ENCODE results near the gene FEZF1.

The FEZF1 gene

GRCh38 chr7:122315507-122316466 lies 11.2 kb upstream of the FEZF1 start:
- H3K9me3 Mint-ChIP-seq: peaks cover 21% of the 10 kb centered on the region
- ATAC-seq (replicated peaks; ENCODE audit: extremely low read depth, poor library complexity, severe bottlenecking) (no peak), DNase-seq (ENCODE audit: low spot score in 2 of 2) (no peak)
- peaks cover 54% of the 10 kb centered on the region for H3K27me3 Mint-ChIP-seq
- no peak overlapping the region for H3K27ac Mint-ChIP-seq (ENCODE audit: low read depth)
- no peaks in the 10 kb centered on the region for H3K36me3 Mint-ChIP-seq (ENCODE audit: insufficient read depth)
- H3K4me1 Mint-ChIP-seq: no peaks in the 10 kb centered on the region
- H3K4me3 Mint-ChIP-seq: no peak overlapping the region

DNA sequence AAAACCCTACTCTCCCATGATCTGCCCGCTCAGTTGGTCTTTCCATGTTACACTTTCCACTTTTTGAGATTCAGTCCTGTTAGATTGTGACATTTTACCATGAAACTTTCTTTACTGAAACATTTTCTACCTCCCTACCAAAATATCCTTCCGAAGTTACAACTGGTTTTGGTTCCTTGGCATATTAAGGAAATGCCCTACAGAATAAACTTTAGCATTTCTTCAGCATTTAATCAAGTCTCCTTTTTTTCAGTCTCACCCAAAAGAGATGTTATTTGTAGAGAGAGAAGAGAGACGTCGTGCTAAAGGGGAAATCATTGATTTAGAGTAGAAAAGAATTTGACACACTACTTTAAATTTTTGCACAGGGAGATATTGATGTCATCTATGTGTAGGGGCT lies 9.7 kb upstream of the FEZF1 start:
- ATAC-seq (replicated peaks; ENCODE audit: extremely low read depth, poor library complexity, severe bottlenecking) (no peak), DNase-seq (ENCODE audit: low spot score in 2 of 2) (no peak)
- Mint-ChIP-seq H3K9me3 (peaks cover 17% of the 10 kb centered on the region), H3K36me3 (ENCODE audit: insufficient read depth) (no peaks in the 10 kb centered on the region), H3K4me1 (no peaks in the 10 kb centered on the region), H3K4me3 (no peak overlapping the region), H3K27ac (ENCODE audit: low read depth) (no peak overlapping the region), H3K27me3 (peaks cover 63% of the 10 kb centered on the region)

DNA sequence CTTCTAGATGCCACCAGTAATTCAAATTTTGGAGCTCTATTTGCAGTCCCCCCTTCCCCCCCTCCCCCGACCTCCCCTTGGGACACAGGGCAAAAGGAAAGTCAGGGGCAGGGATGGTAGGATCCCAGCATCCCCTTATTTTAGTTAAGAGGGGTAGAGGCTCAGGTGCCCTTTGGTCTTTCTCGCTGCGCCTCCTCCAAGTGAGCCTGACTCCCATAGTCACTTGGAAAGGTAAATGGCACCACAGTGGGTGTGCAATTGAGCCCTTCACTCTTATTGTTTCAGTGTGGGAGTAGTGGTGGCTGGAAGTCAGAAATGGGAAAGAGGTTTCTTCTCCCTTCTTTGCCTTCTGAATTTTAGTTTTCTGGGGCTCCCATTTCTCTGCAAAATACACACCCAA lies 8.2 kb upstream of the FEZF1 start:
- Mint-ChIP-seq H3K27ac (ENCODE audit: low read depth) (no peak overlapping the region), H3K27me3 (peaks cover 73% of the 10 kb centered on the region), H3K4me3 (no peak overlapping the region), H3K4me1 (no peaks in the 10 kb centered on the region), H3K36me3 (ENCODE audit: insufficient read depth) (no peaks in the 10 kb centered on the region), H3K9me3 (peaks cover 23% of the 10 kb centered on the region)
- DNase-seq (ENCODE audit: low spot score in 2 of 2): no peak
- ATAC-seq (replicated peaks; ENCODE audit: extremely low read depth, poor library complexity, severe bottlenecking): no peak

DNA sequence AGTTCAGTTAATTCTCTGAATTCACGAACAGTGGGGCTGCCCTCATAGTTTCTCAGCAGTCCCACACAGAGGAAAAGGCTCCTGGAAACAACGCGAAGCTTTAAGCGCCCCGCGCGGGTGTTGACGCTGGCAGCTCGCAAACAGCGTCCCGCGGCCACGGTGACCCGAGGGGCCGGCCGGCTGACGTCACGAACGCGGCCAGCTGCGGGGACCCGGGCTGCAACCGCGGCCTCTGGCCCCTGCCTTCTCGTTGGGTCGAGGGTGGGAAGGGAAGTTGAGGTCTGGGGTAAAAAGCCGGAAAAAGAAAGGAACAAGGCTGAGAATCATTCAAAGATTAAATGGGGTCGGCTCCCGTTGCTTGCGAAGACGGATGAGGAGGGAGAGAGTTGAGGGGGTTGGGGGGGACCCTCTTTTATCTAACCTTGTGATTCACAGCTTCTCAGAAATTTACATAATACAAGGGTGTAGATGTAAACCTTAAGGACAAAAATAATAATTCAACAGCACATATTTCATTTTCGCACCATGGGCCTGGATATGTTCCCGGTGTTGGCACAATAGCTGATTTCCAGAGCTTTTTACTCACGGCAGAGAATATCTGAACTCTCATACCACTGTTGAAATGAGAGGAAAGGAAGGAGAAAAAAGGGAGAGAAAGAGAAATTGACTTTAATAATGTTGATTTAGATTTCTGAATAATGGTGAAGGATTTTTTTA lies 7.3 kb upstream of the FEZF1 start:
- H3K27me3 Mint-ChIP-seq: peaks cover 78% of the 10 kb centered on the region

DNA sequence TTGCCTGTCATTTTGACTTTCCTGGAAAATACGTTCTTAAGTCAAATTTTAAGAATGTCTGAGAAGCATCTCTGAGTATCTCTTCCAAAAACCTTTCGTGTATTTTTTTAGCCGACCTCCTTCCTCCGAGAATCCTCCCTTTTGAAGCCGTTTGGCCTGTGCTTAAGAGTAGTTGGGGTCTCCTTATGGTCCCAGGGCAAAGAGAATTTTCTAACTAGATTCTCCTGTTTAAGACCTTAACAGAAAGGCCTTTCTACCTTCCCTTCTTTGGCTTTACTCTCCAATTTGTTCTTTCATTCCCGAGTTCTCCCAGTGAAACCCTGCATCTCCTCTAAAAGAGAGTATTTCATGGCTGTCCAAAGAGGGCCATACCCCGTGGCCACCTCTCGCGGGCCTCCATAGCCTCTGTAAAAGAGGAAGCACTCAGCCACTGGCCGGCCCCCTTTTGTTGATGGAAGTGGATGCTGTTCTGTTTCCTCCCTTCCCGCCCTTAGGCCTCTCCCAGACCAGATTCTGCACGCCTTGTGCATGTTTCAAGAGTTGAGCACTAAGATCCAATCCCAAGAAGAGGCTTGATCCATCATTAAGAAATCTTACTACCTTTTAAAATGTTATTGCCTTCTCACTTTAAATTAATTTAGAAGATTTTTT lies 6.6 kb upstream of the FEZF1 start:
- Mint-ChIP-seq H3K4me1 (no peaks in the 10 kb centered on the region), H3K9me3 (peaks cover 23% of the 10 kb centered on the region), H3K4me3 (no peak overlapping the region), H3K36me3 (ENCODE audit: insufficient read depth) (no peaks in the 10 kb centered on the region), H3K27ac (ENCODE audit: low read depth) (no peak overlapping the region), H3K27me3 (peaks cover 78% of the 10 kb centered on the region)
- ATAC-seq (replicated peaks; ENCODE audit: extremely low read depth, poor library complexity, severe bottlenecking) (no peak), DNase-seq (ENCODE audit: low spot score in 2 of 2) (no peak)

More for the DNA sequence above, 7.3 kb upstream of the FEZF1 start:
- Mint-ChIP-seq H3K9me3 (peaks cover 23% of the 10 kb centered on the region), H3K4me1 (no peaks in the 10 kb centered on the region), H3K4me3 (no peak overlapping the region), H3K27ac (ENCODE audit: low read depth) (no peak overlapping the region), H3K36me3 (ENCODE audit: insufficient read depth) (no peaks in the 10 kb centered on the region)
- DNase-seq (ENCODE audit: low spot score in 2 of 2) (no peak), ATAC-seq (replicated peaks; ENCODE audit: extremely low read depth, poor library complexity, severe bottlenecking) (no peak)

DNA sequence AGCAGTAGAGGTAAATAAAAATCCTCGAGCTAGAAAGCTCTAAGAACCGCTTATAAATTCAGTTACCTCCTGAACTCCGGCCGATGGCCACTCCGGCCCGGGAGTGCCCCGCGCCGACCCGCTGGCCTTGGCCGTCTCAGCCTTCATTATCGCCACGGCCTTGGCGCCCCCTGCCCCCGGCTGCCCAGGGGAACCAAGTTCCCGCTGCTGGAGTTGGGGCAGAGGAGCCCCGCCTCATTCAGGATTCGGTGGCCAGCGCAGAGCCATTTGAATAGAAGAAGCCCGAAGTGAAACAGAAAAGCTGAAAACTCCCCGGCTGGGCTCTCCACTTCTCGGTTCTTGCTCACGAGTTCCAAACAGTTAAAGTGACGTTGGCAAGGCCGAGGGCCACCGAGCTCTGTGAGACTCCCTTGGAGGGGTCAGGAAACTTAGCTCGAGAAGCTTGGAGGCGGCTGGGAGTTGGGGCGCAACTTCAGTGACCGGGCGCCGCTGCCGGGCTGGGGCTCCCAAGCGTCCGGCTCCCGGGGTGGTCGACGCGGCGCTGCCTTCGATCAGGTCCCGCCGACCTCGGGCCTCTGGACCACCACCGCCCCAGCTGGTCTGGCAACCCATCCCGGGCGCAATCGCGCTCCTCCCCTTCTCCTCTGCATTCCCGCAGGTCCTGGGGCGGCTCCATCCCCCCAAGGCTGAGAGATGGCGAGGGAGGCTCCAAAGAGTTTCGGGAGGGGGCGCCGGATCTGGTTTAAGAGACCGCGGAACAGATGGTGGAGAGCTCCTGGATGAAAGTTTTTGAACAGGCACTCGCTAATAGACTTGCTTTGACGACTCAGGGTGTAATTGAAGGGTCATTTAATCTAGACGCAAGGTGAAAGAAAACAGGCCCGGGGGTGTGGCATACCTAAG lies 5.8 kb upstream of the FEZF1 start:
- H3K27me3 Mint-ChIP-seq: peaks cover 78% of the 10 kb centered on the region
- H3K4me3 Mint-ChIP-seq: no peak overlapping the region
- H3K36me3 Mint-ChIP-seq (ENCODE audit: insufficient read depth): no peaks in the 10 kb centered on the region
- no peak overlapping the region for H3K27ac Mint-ChIP-seq (ENCODE audit: low read depth)
- no peaks in the 10 kb centered on the region for H3K4me1 Mint-ChIP-seq
- no peak for DNase-seq (ENCODE audit: low spot score in 2 of 2)
- ATAC-seq (replicated peaks; ENCODE audit: extremely low read depth, poor library complexity, severe bottlenecking): no peak
- peaks cover 17% of the 10 kb centered on the region for H3K9me3 Mint-ChIP-seq

DNA sequence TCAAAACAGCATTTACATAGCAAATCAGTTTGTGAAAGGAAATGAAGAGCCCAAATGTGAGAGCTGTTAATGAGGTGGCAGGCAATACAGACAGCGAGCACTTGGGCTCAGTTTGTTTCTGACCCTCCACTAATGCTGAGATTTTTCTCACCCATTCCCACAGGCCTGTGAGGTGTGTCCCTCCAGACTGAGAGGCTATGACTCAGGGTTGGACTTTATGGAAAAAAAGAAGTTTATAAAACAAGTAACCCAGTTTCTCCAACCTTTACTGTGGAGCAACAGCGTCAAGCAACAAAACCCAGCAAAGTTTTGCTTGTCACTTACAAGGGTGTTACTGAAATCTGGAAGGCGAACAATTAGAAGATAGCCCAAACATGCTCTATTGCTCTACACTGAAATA lies 4.9 kb upstream of the FEZF1 start:
- H3K27me3 Mint-ChIP-seq: peaks cover 76% of the 10 kb centered on the region
- H3K4me3 Mint-ChIP-seq: no peak overlapping the region
- no peak for ATAC-seq (replicated peaks; ENCODE audit: extremely low read depth, poor library complexity, severe bottlenecking)
- no peak overlapping the region for H3K27ac Mint-ChIP-seq (ENCODE audit: low read depth)
- H3K4me1 Mint-ChIP-seq: no peaks in the 10 kb centered on the region
- no peak for DNase-seq (ENCODE audit: low spot score in 2 of 2)
- peaks cover 9% of the 10 kb centered on the region for H3K9me3 Mint-ChIP-seq
- H3K36me3 Mint-ChIP-seq (ENCODE audit: insufficient read depth): no peaks in the 10 kb centered on the region

- Mint-ChIP-seq H3K36me3 (ENCODE audit: insufficient read depth) (no peaks in the 10 kb centered on the region), H3K27ac (ENCODE audit: low read depth) (no peak overlapping the region), H3K27me3 (peaks cover 86% of the 10 kb centered on the region), H3K4me1 (no peaks in the 10 kb centered on the region), H3K4me3 (no peak overlapping the region), H3K9me3 (peaks cover 12% of the 10 kb centered on the region)
- DNase-seq (ENCODE audit: low spot score in 2 of 2) (no peak), ATAC-seq (replicated peaks; ENCODE audit: extremely low read depth, poor library complexity, severe bottlenecking) (no peak)
Observed at GRCh38 chr7:122307228-122307621, 2.7 kb upstream of the FEZF1 start.

- DNase-seq (ENCODE audit: low spot score in 2 of 2) (no peak), ATAC-seq (replicated peaks; ENCODE audit: extremely low read depth, poor library complexity, severe bottlenecking) (no peak)
- H3K36me3 Mint-ChIP-seq (ENCODE audit: insufficient read depth): no peaks in the 10 kb centered on the region
- no peaks in the 10 kb centered on the region for H3K4me1 Mint-ChIP-seq
- H3K27ac Mint-ChIP-seq (ENCODE audit: low read depth): no peak overlapping the region
- H3K9me3 Mint-ChIP-seq: peaks cover 12% of the 10 kb centered on the region
- H3K27me3 Mint-ChIP-seq: peaks cover 86% of the 10 kb centered on the region
- H3K4me3 Mint-ChIP-seq: no peak overlapping the region
Observed at GRCh38 chr7:122306320-122307227, 2.0 kb upstream of the FEZF1 start.

GRCh38 chr7:122305475-122306319 lies 1.1 kb upstream of the FEZF1 start:
- H3K27ac Mint-ChIP-seq (ENCODE audit: low read depth): no peak overlapping the region

More at GRCh38 chr7:122305475-122306319, 1.1 kb upstream of the FEZF1 start:
- ATAC-seq (replicated peaks; ENCODE audit: extremely low read depth, poor library complexity, severe bottlenecking) (no peak), DNase-seq (ENCODE audit: low spot score in 2 of 2) (no peak)
- Mint-ChIP-seq H3K4me3 (no peak overlapping the region), H3K9me3 (peaks cover 12% of the 10 kb centered on the region), H3K27me3 (peaks cover 86% of the 10 kb centered on the region), H3K4me1 (no peaks in the 10 kb centered on the region), H3K36me3 (ENCODE audit: insufficient read depth) (no peaks in the 10 kb centered on the region)
